ENCODE measurements around the gene OR6V1.

DNA sequence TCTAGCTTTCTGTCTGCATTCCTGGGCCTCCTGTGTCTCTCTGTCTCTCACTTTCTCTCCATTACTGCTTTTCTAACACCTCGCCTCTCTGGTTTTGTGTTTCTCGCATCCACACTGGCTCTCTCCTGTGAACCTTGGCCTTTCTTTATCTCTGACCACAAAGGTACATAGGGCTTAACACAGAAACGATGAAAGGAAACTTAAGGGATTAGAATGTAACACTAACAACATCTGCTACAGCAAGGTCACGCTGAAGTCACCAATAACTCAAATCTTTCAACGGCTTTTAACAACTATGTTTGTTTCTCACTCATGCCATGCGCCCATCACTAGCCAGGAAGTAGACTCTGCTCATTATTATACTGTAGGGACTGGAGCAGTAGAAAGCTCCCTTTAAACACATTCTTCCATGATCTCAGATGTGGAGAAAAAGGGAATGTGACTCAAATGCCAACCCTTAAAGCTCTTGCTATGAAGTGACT, 9.3 kb upstream of the OR6V1 start:
- no peak for TF ChIP-seq YY1 (IDR thresholded peaks at IDR 0.05; ENCODE audit: insufficient read depth, insufficient read length)
- TF ChIP-seq ZNF274 (IDR thresholded peaks at IDR 0.05; ENCODE audit: low read depth, low read length) = no peak
- no peak for TF ChIP-seq SUZ12 (IDR thresholded peaks at IDR 0.05; ENCODE audit: extremely low read depth, insufficient read depth, insufficient read length)

Measured in NT2/D1 (cell line).